HepG2 (cell line): ENCODE results near the gene NRG3. TPM values are rescaled to one million over a fixed set of nuclear protein-coding genes. Genes with fewer than 3 reads are reported as not detected.

Experiments
- ATAC-seq: fragments of 200-7000 bp; cut with Tn5 transposase; 3 replicates; pipeline ENCODE4 v1.9.1; 2020; ENCODE audit warnings: mild to moderate bottlenecking, moderate library complexity
- BruUV-seq: library from RNA; stranded (reverse); fragments of 400-500 nt; replicated peaks from 2 replicates; lab custom pipeline; 2021; lab: Mats Ljungman, UMichigan
- CTCF ChIA-PET: fragments of 300-600 bp; formaldehyde crosslinking; extraction: SDS; loops from one replicate; lab custom pipeline; 2021; ENCODE audit warnings: low total read pairs, inconsistent platforms, low intra/inter-chr PET ratio; lab: Yijun Ruan, JAX
- POLR2A ChIA-PET: fragments of 350-600 bp; sonication (Branson Sonifier 250); formaldehyde crosslinking; loops from one replicate; lab custom pipeline; 2020; ENCODE audit warnings: antibody characterized with exemption, inconsistent platforms; lab: Yijun Ruan, JAX
- DNase-seq: peaks from one replicate; pipeline ENCODE4 v3.0.0-alpha.2; 2015; ENCODE audit warnings: low spot score
- FAIRE-seq: peaks from 3 replicates; lab custom pipeline; 2011; peaks lifted over from hg19 to GRCh38; lab: Jason Lieb, UNC
- H2AFZ ChIP-seq: one replicate; pipeline ENCODE4 v1.6.1; 2011; ENCODE audit warnings: low read length, inconsistent platforms
- H3K27ac ChIP-seq: fragments of 300-600 bp; 3 replicates; pipeline ENCODE4 v1.8.0; 2011; ENCODE audit warnings: mixed run types, mild to moderate bottlenecking, mixed read lengths, low read length, inconsistent platforms; ENCODE audit not compliant: insufficient read depth; ENCODE audit errors: extremely low read length
- H3K27me3 ChIP-seq, 2 experiments: fragments of 200-600 bp in 1 of 2; 2 replicates in 1 of 2; 3 replicates in 1 of 2; pipeline versions ENCODE4 v1.6.0 to v1.8.0; 2011; ENCODE audit warnings: low read length in 2 of 2, mild to moderate bottlenecking in 2 of 2, moderate library complexity in 2 of 2, inconsistent platforms in 1 of 2; ENCODE audit not compliant: insufficient read depth in 2 of 2, control insufficient read depth in 1 of 2
- H3K36me3 ChIP-seq, 2 experiments: fragments of 200-600 bp in 1 of 2; replicated peaks in 1 of 2; 2 replicates in 1 of 2; 3 replicates in 1 of 2; pipeline versions ENCODE4 v1.5.1 to v1.8.0; 2011; ENCODE audit warnings: low read length in 2 of 2, inconsistent platforms in 1 of 2; ENCODE audit not compliant: insufficient read depth in 2 of 2, control insufficient read depth in 1 of 2
- H3K4me1 ChIP-seq: 2 replicates; pipeline ENCODE4 v1.5.1; 2012; ENCODE audit warnings: low read length, inconsistent platforms; ENCODE audit not compliant: insufficient read depth
- H3K4me2 ChIP-seq: 2 replicates; pipeline ENCODE4 v1.6.0; 2011; ENCODE audit warnings: low read depth, low read length, inconsistent platforms
- H3K4me3 ChIP-seq, 3 experiments: fragments of 200-600 bp in 1 of 3; sonication (generic), shearing (Covaris generic) in 1 of 3; replicated peaks in 1 of 3; 2 replicates each; pipeline ENCODE4 v1.5.1; 2011 to 2016; ENCODE audit warnings: low read length in 3 of 3, inconsistent platforms in 2 of 3, low read depth in 2 of 3, mild to moderate bottlenecking in 2 of 3, control low read depth in 1 of 3, mixed read lengths in 1 of 3; ENCODE audit not compliant: insufficient read depth in 1 of 3
- H3K79me2 ChIP-seq: one replicate; pipeline ENCODE4 v1.6.1; 2011; ENCODE audit warnings: low read length, inconsistent platforms; ENCODE audit not compliant: insufficient read depth
- H3K9ac ChIP-seq: 2 replicates; pipeline ENCODE4 v1.6.0; 2011; ENCODE audit warnings: mild to moderate bottlenecking, low read depth, low read length, inconsistent platforms; ENCODE audit not compliant: insufficient read depth
- H3K9me3 ChIP-seq: 2 replicates; pipeline ENCODE4 v1.5.1; 2012; ENCODE audit warnings: mild to moderate bottlenecking, low read length
- H4K20me1 ChIP-seq: 2 replicates; pipeline ENCODE4 v1.6.0; 2011; ENCODE audit warnings: inconsistent platforms, mild to moderate bottlenecking, low read length, moderate library complexity; ENCODE audit not compliant: insufficient read depth
- GATAD1 ChIP-seq: IDR thresholded peaks from 2 replicates; pipeline ENCODE4 v1.6.1; 2016; ENCODE audit warnings: missing genetic modification reagents, missing compliant biosample characterization
- KIAA2018 ChIP-seq: sonication (generic); formaldehyde crosslinking; IDR thresholded peaks from 2 replicates; pipeline ENCODE4 v1.5.0; 2020; ENCODE audit warnings: mild to moderate bottlenecking, missing genetic modification reagents, borderline replicate concordance
- MAFF ChIP-seq: IDR thresholded peaks from 2 replicates; pipeline ENCODE4 v1.6.1; 2011; ENCODE audit warnings: low read depth, low read length, improper control_type of control experiment
- MAFK ChIP-seq, 2 experiments: IDR thresholded peaks in 1 of 2; conservative IDR thresholded peaks in 1 of 2; 2 replicates each; pipeline ENCODE4 v1.6.1; 2011; ENCODE audit warnings: improper control_type of control experiment in 2 of 2, low read length in 2 of 2
- ZNF281 ChIP-seq: sonication (generic); formaldehyde crosslinking; IDR thresholded peaks from 2 replicates; pipeline ENCODE4 v1.4.0; 2020; ENCODE audit warnings: missing genetic modification reagents, borderline replicate concordance
- WGBS: methylation state at CpG from one replicate; pipeline ENCODE4 v1.1.6; 2017; ENCODE audit warnings: low lambda C conversion rate; 5-methylcytosine and 5-hydroxymethylcytosine counted together
- in situ Hi-C: cut with HindIII; loops from 2 replicates; pipeline ENCODE4 v1.10.0; 2017; ENCODE audit warnings: low pct_unique_long_range_greater_than_20kb; ENCODE audit not compliant: extremely low pct_ligation_motif_present
- intact Hi-C: fragments of 100-400 bp; cut with micrococcal nuclease; formaldehyde crosslinking; loops from one replicate; pipeline ENCODE4 v1.10.0; 2022; ENCODE audit not compliant: unreplicated experiment
- polyA plus RNA-seq, 8 experiments: library from polyadenylated mRNA; depleted of rRNA in 3 of 8; stranded (reverse) in 7 of 8; unstranded in 1 of 8; fragments of >200 nt; fragmentation: Illumina TruSeq in 4 of 8; extraction: Trizol in 4 of 8; gene quantifications; 2 replicates each; pipeline versions ENCODE4 v1.2.1 to v1.2.3, GENCODE V29; 2011 to 2016; ENCODE audit warnings: low read depth in 4 of 8, missing spikeins in 1 of 8, mixed read lengths in 1 of 8; ENCODE audit not compliant: insufficient read depth in 1 of 8
- total RNA-seq, 5 experiments: library from RNA; depleted of rRNA; stranded (reverse); fragments of >200 nt; fragmentation: Illumina TruSeq; extraction: Trizol; gene quantifications; 2 replicates each; pipeline ENCODE4 v1.2.3, GENCODE V29; 2016; ENCODE audit warnings: low read depth in 1 of 5

Gene NRG3
- total and polyA plus RNA-seq, 2 of the 13 experiments (the other 11 are each of a cell fraction or from before 2014, with no cell fraction given): not detected

DNA sequence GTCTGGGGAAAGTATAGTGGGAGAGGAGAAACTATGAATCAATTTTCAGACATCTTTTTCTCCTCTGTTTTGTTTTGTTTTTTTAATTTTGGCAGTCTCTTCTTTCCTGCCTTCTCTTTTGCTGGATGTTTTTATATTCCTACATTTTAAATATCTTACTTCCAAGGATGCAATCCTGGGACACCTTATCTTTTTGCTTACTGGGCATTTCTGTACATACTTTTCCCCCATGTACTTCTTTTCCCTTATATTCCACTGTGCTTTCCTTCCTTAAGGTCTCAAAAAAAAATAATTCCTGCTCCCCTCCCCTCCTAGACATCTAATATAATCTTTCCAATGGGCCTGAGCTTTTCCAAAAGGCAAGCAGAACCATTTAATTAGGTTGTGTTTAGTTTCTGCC lies 701.1 kb downstream of the NRG3 start (continued):
- TF ChIP-seq KIAA2018 (CRISPR knock-in tag) (no peak), MAFF (peak; percentile 79), GATAD1 (CRISPR knock-in tag) (no peak)
- TF ChIP-seq, all 625 proteins: peak for 2

DNA sequence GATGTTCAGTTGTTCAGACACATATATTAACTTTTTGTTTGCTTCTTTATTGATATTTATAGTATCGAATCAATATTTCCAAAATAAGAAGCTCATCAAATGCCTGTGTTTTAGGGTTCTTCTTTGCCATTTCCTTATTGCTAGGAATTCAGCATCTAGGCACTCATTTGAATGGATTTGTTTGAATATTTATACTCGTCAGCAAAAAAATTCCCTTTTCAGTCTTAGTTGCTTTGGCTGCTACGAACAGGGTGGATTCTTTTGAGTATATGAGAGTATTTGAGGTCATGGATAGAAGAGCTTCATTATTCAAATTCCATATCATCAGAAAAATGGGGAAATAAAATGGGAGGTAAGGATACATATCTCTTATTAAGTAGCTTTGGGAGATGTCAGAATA lies 706.9 kb downstream of the NRG3 start:
- Histone ChIP-seq H3K36me3 (no peaks in the 10 kb centered on the region), H3K9me3 (peaks cover 79% of the 10 kb centered on the region), H3K4me3 (no peak overlapping the region), H3K4me1 (no peaks in the 10 kb centered on the region), H3K9ac (no peak overlapping the region), H4K20me1 (no peaks in the 10 kb centered on the region), H3K4me2 (no peak overlapping the region), H3K27me3 (no peaks in the 10 kb centered on the region), H2AFZ (no peak overlapping the region), H3K79me2 (no peaks in the 10 kb centered on the region), H3K27ac (no peak overlapping the region)
- no peak for FAIRE-seq
- no peak for DNase-seq
- in situ Hi-C loops (no loop called here), intact Hi-C loops (no loop called here)
- ATAC-seq: no peak
- CTCF ChIA-PET: no interaction called here
- peak; percentile 82 for TF ChIP-seq MAFF
- no peak for TF ChIP-seq ZNF281 (CRISPR knock-in tag)
- TF ChIP-seq MAFK (conservative IDR thresholded peaks at IDR 0.05 in 1 of 2, IDR thresholded peaks at IDR 0.05 in 1 of 2; ENCODE audit: low read length in 2 of 2): peak; percentile 81 to 85
- POLR2A ChIA-PET: no interaction called here
- BruUV-seq: no TSS peak
- WGBS: 2% methylated on average over 3 of the region's 3 CpGs
